Measurements from ENCODE around the gene MRPL39.

MRPL39 gene

DNA sequence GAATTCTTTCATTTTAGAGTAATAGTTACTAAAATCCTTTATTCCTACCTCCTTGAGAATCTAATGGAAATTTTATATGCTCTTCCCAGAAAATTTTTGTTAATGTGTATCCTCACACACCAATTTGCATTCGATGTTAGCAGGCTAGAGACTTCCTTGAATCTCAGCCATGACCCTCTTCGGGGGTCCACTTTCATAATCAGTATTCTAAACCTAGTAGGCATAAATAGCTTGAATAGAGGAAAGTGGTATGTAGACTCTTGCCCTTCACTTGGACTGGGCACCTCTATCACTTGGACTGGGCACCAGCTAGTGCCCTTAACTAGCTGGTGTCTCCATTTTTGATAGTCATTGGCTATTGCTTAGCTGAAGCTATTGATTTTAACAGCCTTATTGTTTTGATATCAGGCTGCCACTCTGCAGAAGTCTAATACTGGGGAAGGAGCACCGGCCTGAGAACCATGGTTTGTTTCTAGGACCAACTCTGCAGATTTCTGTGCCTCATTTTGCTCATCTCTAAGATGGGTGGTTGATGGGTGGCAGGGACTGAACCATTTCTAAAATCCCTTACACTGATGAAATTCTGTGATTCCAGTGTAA lies 42.8 kb downstream of the MRPL39 start:
- TF ChIP-seq OSR1 (CRISPR knock-in tag; IDR thresholded peaks at IDR 0.05) (no peak), GLIS3 (CRISPR knock-in tag; IDR thresholded peaks at IDR 0.05) (no peak), ZFP30 (CRISPR knock-in tag; IDR thresholded peaks at IDR 0.05) (no peak), TCF4 (CRISPR knock-in tag; IDR thresholded peaks at IDR 0.05; ENCODE audit: borderline replicate concordance) (no peak), ARNTL (CRISPR knock-in tag; IDR thresholded peaks at IDR 0.05; ENCODE audit: borderline replicate concordance, low read depth) (no peak), ZFP3 (CRISPR knock-in tag; IDR thresholded peaks at IDR 0.05) (no peak), ISL1 (CRISPR knock-in tag; IDR thresholded peaks at IDR 0.05) (no peak), ZNF565 (CRISPR knock-in tag; conservative IDR thresholded peaks at IDR 0.05; ENCODE audit: low read depth) (no peak), TOX (CRISPR knock-in tag; IDR thresholded peaks at IDR 0.05; ENCODE audit: borderline replicate concordance) (no peak), ESRRG (CRISPR knock-in tag; IDR thresholded peaks at IDR 0.05) (no peak)
- TF ChIP-seq, protein P1, sequence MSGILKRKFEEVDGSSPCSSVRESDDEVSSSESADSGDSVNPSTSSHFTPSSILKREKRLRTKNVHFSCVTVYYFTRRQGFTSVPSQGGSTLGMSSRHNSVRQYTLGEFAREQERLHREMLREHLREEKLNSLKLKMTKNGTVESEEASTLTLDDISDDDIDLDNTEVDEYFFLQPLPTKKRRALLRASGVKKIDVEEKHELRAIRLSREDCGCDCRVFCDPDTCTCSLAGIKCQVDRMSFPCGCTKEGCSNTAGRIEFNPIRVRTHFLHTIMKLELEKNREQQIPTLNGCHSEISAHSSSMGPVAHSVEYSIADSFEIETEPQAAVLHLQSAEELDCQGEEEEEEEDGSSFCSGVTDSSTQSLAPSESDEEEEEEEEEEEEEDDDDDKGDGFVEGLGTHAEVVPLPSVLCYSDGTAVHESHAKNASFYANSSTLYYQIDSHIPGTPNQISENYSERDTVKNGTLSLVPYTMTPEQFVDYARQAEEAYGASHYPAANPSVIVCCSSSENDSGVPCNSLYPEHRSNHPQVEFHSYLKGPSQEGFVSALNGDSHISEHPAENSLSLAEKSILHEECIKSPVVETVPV (CRISPR knock-in tag; IDR thresholded peaks at IDR 0.05), result no peak
- ATAC-seq, result no peak

DNA sequence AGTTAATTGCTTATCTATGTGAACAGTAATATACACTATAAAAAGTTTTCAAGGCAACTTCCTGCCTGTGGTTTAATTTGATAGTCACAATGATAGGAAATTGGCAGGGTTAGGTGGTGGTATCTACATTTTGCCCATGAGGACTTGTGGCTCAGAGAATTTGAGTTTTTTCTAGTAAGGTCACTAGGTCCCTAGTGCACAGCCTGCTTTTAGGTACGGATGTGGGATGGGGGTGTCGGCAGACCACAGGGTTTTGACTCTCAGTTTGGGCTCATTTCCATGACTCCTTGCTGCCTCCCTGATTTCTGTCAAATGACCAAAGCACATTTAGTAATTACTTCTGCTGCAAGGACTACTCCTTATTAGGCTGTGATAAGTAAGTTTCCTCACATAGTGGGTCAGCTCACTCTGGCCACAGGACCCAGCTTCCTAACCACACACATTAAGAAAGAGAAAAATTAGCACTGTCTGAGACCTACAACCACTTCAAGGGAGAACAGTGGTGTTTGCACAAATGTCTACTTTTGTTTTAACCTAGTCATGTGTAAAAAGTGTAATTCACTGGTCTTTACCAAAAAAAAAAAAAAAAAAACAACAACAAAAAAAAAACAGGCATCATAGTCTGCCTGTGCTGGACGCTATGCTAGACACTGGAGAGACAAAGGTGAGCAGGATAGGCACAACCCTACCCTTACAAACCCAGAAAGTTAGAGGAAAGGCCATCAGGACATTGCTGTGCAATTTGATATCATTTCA lies 43.7 kb downstream of the MRPL39 start:
- TF ChIP-seq ISL1 (CRISPR knock-in tag; IDR thresholded peaks at IDR 0.05), result no peak
- ATAC-seq, result no peak

DNA sequence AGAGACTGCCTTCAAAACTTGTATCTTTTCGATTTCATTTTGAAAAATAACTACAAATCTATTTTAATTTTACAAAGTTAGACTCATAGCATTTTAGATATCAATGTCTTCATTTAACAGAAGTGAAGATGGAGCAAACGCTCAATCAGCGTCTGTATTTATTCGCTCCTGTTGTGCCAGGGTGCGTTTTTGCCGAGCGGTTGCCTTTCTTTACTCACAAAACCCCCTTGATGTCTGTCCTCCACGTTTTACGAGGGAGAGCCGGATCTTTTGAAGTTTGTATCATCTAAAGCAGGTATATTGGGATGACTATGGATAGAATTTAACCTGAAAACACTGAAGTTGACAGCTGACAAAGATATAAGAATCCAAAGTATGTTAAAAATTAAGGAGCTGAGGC lies 44.6 kb downstream of the MRPL39 start:
- ATAC-seq, result no peak
- TF ChIP-seq BACH2 (CRISPR knock-in tag; IDR thresholded peaks at IDR 0.05; ENCODE audit: borderline replicate concordance) (no peak), ESRRG (CRISPR knock-in tag; IDR thresholded peaks at IDR 0.05) (no peak), GLIS3 (CRISPR knock-in tag; IDR thresholded peaks at IDR 0.05) (no peak), OSR1 (CRISPR knock-in tag; IDR thresholded peaks at IDR 0.05) (no peak)

DNA sequence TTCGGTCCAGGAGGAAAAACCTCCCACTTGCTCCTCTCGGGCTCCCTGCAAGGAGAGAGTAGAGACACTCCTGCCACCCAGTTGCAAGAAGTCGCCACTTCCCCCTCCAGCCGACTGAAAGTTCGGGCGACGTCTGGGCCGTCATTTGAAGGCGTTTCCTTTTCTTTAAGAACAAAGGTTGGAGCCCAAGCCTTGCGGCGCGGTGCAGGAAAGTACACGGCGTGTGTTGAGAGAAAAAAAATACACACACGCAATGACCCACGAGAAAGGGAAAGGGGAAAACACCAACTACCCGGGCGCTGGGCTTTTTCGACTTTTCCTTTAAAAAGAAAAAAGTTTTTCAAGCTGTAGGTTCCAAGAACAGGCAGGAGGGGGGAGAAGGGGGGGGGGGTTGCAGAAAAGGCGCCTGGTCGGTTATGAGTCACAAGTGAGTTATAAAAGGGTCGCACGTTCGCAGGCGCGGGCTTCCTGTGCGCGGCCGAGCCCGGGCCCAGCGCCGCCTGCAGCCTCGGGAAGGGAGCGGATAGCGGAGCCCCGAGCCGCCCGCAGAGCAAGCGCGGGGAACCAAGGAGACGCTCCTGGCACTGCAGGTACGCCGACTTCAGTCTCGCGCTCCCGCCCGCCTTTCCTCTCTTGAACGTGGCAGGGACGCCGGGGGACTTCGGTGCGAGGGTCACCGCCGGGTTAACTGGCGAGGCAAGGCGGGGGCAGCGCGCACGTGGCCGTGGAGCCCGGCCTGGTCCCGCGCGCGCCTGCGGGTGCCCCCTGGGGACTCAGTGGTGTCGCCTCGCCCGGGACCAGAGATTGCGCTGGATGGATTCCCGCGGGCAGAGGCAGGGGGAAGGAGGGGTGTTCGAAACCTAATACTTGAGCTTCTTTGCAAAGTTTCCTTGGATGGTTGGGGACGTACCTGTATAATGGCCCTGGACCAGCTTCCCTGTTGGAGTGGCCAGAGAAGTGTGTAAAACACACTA lies 45.3 kb downstream of the MRPL39 start:
- no peak for TF ChIP-seq ISL1 (CRISPR knock-in tag; IDR thresholded peaks at IDR 0.05)
- TF ChIP-seq, protein P1 (CRISPR knock-in tag; IDR thresholded peaks at IDR 0.05), result no peak
- TF ChIP-seq ZNF8 (CRISPR knock-in tag; IDR thresholded peaks at IDR 0.05), result no peak
- no peak for TF ChIP-seq ZNF565 (CRISPR knock-in tag; conservative IDR thresholded peaks at IDR 0.05; ENCODE audit: low read depth)
- no peak for TF ChIP-seq ZC3H10 (CRISPR knock-in tag; IDR thresholded peaks at IDR 0.05)
- no peak for TF ChIP-seq ESRRG (CRISPR knock-in tag; IDR thresholded peaks at IDR 0.05)
- TF ChIP-seq, protein P2, sequence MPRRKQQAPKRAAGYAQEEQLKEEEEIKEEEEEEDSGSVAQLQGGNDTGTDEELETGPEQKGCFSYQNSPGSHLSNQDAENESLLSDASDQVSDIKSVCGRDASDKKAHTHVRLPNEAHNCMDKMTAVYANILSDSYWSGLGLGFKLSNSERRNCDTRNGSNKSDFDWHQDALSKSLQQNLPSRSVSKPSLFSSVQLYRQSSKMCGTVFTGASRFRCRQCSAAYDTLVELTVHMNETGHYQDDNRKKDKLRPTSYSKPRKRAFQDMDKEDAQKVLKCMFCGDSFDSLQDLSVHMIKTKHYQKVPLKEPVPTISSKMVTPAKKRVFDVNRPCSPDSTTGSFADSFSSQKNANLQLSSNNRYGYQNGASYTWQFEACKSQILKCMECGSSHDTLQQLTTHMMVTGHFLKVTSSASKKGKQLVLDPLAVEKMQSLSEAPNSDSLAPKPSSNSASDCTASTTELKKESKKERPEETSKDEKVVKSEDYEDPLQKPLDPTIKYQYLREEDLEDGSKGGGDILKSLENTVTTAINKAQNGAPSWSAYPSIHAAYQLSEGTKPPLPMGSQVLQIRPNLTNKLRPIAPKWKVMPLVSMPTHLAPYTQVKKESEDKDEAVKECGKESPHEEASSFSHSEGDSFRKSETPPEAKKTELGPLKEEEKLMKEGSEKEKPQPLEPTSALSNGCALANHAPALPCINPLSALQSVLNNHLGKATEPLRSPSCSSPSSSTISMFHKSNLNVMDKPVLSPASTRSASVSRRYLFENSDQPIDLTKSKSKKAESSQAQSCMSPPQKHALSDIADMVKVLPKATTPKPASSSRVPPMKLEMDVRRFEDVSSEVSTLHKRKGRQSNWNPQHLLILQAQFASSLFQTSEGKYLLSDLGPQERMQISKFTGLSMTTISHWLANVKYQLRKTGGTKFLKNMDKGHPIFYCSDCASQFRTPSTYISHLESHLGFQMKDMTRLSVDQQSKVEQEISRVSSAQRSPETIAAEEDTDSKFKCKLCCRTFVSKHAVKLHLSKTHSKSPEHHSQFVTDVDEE (CRISPR knock-in tag; IDR thresholded peaks at IDR 0.05), result no peak
- no peak for ATAC-seq

DNA sequence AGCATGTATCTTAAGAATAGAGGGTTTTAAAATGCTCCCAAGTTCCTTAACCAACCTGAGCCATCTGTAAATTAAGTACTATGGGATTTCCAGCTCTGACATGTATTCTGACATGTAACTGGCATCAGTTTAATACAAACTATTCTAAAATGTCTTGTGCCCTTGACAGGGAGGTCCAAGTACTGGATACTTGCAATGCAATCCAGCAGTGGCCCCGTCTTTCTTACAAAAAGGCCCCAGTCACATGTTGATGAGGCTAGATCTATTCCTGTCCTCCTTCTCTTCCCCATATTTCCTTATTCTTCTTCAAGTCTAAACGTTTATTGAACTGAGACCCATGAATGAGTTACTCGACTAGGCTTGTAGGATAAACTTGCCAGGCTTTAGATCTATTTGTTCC lies 46.4 kb downstream of the MRPL39 start:
- no peak for ATAC-seq
- TF ChIP-seq TCF4 (CRISPR knock-in tag; IDR thresholded peaks at IDR 0.05; ENCODE audit: borderline replicate concordance) (no peak), PPARA (CRISPR knock-in tag; IDR thresholded peaks at IDR 0.05; ENCODE audit: borderline replicate concordance) (no peak), ZC3H10 (CRISPR knock-in tag; IDR thresholded peaks at IDR 0.05) (no peak)
- TF ChIP-seq, protein P2 (CRISPR knock-in tag; IDR thresholded peaks at IDR 0.05), result no peak
- TF ChIP-seq, protein P3, sequence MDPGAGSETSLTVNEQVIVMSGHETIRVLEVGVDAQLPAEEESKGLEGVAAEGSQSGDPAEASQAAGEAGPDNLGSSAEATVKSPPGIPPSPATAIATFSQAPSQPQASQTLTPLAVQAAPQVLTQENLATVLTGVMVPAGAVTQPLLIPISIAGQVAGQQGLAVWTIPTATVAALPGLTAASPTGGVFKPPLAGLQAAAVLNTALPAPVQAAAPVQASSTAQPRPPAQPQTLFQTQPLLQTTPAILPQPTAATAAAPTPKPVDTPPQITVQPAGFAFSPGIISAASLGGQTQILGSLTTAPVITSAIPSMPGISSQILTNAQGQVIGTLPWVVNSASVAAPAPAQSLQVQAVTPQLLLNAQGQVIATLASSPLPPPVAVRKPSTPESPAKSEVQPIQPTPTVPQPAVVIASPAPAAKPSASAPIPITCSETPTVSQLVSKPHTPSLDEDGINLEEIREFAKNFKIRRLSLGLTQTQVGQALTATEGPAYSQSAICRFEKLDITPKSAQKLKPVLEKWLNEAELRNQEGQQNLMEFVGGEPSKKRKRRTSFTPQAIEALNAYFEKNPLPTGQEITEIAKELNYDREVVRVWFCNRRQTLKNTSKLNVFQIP (CRISPR knock-in tag; IDR thresholded peaks at IDR 0.05; ENCODE audit: borderline replicate concordance, low read depth), result no peak
- TF ChIP-seq, protein P1 (CRISPR knock-in tag; IDR thresholded peaks at IDR 0.05), result no peak

All from SK-N-SH treated with all-trans-retinoic acid at 6 μM for 48 hours (cell line).